Ovary (tissue), 3 donors: ENCODE data around the gene KIF9.
"Not testable (repeated sequence)": the region's sequence is repeated elsewhere in the genome, so short reads cannot be mapped to it uniquely, and the experiment has no call there.

ENCODE experiments used
- CTCF ChIP-seq, 3 donors: fragments of 450-650 bp in 2 of 3; fragments of 200-600 bp in 1 of 3; IDR thresholded peaks; one replicate each; pipeline versions ENCODE4 v1.5.1 to v1.8.0; 2016 to 2022; ENCODE audit warnings: antibody characterized with exemption in 3 of 3, mild to moderate bottlenecking in 1 of 3
- EP300 ChIP-seq: sonication (generic); formaldehyde crosslinking; IDR thresholded peaks from one replicate; pipeline ENCODE4 v1.6.1; 2017; ENCODE audit warnings: antibody characterized with exemption
- POLR2A ChIP-seq: fragments of 450-650 bp; IDR thresholded peaks from one replicate; pipeline ENCODE4 v1.6.1; 2017; ENCODE audit warnings: antibody characterized with exemption, mild to moderate bottlenecking, moderate library complexity
- donor health status: DM: no; HTN: no; CAD: no.

- TF ChIP-seq CTCF (IDR thresholded peaks at IDR 0.05); EP300; POLR2A: not testable (repeated sequence)
These were observed 26.3 kb downstream of the KIF9 start for GRCh38 chr3:47256331-47256730.
